Embryonic facial prominence (tissue), 1 donor: Measurements from ENCODE around the gene PCNX4.

ENCODE experiments used
- DNase-seq: peaks from one replicate; pipeline ENCODE4 v3.0.0-alpha.2; 2016; ENCODE audit errors: extremely low spot score

Gene PCNX4

DNA sequence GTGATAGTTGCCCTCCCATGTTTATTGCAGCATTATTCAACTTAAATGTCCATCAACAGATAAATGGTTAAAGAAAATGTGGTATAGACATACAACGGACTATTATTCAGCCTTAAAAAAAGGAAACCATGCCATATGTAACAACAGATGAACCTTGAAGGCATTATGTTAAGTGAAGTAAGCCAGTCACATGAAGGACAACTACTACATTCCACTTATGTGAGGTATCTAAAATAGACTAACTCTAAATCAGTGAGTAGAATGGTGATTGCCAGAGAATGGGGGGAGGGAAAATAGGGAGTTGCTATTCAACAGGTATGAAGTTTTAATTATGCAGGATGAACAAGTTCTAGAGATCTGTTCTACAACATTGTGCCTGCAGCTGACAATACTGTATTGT, 10.1 kb downstream of the PCNX4 start:
- no peak for DNase-seq

DNA sequence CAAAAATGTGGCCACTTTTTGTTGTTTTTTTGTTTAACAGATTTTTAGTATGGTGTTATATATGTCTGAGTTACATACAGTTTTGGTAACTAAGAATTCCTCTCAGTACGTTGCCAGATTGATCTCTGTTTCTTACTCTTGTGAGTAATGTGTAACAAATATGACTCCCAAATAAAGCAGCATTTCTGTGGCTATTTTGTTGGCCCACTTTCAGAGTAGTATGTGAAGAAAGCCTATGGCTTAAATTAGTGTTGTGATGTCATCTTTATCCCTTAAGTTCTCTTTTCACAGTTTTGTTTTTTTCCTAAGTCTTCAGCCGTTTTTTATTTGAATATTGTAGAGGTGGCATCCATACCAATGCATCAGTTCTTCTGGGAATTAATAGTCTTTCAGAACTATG, 10.7 kb downstream of the PCNX4 start:
- DNase-seq: no peak

DNA sequence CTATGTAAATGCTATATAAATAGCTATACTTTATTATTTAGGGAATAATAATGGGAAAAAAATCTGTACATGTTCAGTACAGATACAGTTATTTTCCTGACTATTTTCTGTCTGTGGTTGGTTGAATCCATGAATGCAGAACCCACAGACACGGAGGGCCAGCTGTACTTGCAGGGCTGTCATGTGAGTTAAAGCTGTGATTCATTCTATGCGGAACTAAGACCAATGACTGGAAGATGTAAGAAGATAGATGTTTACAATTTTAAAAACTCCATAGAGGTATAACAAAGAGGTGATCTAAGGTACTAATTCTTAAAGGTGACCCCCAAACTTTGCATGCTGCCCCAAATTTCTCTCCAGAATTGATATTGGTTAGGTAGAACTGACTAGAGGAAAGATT, 14.6 kb downstream of the PCNX4 start:
- no peak for DNase-seq

DNA sequence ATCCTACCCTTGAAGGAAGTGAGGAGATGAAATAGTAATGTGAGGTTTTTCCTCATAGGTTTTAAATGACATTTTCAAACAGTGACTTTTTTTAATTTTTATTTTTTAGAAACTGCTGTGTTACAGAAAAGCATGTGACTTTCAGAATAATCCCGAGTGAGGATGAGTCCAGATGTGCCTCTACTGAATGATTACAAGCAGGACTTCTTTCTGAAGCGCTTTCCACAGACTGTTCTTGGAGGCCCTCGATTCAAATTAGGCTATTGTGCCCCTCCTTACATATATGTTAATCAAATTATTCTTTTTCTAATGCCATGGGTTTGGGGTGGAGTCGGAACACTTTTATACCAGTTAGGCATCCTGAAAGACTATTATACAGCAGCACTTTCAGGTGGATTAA, 15.8 kb downstream of the PCNX4 start:
- DNase-seq: no peak

DNA sequence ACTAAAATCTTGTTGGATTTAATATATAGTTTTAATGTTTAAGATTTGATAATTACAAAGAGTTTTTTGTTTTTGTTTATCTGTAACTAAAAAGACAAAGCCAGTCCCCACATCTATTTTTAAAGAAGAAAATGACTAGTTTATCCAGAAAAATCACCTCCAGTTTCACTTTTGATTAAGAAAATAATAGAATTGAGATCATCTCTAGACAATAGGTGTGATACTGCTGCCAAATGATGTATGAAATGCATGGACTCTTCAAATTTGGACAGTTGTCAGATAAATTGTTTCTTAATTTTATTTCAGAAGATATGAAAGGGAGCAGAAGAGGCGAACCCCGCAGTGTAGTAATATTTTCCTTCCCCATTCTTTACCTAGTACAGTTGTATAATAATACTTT, 20.0 kb downstream of the PCNX4 start:
- DNase-seq: no peak

DNA sequence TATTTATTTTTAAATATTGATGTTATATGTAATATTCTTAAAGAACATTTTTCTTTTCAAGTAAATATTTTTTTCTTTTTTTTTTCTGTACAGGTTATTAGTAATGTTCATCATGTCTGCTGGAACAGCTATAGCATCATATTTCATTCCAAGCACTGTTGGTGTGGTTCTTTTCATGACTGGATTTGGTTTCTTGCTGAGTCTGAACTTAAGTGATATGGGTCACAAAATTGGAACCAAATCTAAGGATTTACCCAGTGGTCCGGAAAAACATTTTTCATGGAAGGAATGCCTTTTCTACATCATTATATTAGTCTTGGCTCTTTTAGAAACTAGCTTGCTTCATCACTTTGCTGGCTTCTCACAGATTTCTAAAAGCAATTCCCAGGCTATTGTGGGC, 23.2 kb downstream of the PCNX4 start:
- DNase-seq: no peak

DNA sequence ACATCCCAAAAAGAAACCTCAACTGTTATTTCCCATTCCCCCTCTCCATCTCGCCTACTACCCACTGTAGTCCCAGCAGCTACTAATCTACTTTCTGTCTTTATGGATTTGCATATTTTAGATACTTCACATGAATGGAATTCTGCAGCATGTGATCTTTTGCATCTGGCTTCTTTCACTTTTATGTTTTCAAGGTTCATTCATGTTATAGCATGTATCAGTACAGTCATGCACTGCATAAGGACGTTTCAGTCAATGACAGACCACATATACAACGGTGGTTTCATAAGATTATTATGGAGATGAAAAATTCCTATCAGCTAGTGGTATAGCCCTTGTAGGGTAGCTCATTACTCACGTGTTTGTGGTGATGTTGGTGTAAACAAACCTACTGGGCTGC, 24.5 kb downstream of the PCNX4 start:
- DNase-seq: no peak

DNA sequence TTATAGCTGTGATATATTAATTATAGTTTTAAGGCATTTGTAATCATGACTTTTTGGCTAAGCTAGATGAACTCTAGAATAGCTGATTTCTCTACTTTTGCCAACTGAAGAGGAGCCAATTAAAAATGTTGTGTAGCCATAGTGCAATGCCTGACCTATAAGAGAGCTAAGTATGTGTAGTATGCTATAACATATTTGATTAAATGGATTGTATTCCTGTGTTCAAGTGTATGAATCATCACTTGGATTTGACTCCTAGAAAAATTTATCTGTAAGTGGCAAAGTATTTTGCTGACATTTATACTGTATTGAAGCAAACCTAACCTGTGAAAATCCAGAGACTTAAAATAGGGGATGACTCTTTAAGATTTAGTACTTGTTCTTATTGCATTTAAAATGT, 34.2 kb downstream of the PCNX4 start:
- DNase-seq: no peak

DNA sequence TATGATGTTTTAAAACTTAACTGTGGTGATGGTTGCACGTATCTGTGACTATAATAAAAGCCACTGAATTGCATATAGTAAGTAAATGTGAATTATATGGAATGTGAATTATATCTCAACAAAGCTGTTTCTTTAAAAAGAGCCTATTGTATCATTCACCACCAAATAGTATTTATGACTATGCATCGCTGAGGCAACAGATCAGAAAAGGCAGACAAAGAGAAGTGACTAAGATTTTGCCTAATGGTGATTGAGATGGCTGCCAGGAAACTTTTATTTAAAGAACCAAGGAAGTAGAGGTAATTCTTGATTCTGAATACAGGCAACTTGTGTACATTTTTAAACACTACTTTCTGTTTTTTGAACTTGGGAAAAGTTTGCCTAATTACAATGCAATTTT, 41.8 kb downstream of the PCNX4 start:
- DNase-seq: no peak

DNA sequence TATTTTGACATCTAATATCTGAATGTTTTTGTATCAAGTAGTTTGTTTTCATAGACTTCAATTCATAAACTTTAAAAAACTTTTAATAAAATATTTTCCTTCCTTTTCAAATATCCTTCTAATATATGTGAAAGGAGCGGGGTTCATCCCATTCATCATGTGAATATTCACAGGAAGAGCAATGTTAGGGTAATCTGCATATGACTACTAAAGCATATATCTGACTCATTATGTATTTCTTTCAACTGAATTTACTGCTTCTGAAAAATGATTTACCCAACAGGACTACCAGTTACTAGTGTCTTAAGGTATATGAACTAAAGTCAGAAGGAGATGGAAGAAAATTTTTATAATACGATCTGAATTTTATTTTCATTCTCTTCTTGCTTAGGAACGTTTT, 43.0 kb downstream of the PCNX4 start:
- DNase-seq: no peak

DNA sequence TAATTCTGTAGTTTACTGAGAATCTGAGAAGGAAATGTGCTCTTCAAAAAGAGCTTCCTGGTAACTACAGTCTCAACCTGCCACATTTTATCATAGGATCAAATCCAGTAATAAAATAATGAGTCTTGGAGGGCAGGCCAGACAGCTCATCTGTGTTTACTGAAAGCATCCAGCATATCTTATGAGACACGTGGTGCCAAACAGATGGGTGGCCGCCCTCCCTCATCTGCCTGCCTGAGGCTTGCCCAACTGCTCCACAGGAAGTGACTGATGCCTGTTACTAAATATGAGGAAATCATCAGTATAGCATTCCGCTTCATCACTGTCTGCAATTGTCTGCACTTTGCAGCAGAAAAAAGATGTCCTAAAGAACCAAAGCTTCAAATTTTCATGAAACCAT, 60.0 kb downstream of the PCNX4 start:
- DNase-seq: no peak

DNA sequence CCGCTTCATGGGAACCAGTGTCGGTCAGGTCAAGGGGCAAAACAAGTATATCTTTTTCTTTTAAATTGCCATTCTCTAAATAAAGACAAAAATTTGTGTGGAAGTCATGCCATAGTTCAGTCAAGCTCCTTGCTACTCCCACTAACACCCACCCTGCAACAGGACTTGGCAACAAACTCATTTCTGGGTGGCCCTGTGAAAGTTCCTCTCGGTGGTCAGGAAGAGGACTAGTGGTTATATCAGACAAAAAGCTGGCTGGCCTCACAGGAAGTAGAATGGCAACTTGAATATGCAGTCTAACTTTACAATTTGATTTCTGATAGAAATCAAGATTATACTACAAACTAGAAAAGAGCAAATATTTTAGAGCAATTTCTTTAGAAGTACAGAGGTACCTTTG, 62.3 kb downstream of the PCNX4 start:
- no peak for DNase-seq

DNA sequence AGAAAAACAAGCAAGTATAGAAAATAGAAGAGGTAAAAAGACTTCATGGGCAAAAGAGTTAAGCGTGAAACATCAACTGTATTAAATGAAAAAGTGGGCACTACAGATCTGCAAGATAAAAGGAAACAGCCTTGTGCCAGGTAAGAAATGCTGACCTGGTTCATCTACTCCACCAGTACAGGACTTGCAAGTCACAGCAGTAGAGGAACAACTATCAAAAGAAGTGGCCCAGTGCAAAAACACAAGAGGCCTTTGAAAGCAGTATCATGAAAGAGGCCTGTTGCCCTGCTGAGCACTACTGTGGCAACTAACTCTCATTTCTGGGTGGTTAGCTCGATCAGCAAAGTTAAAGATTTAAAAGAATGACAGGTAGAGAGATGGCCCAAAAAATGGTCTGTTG, 62.9 kb downstream of the PCNX4 start:
- no peak for DNase-seq

DNA sequence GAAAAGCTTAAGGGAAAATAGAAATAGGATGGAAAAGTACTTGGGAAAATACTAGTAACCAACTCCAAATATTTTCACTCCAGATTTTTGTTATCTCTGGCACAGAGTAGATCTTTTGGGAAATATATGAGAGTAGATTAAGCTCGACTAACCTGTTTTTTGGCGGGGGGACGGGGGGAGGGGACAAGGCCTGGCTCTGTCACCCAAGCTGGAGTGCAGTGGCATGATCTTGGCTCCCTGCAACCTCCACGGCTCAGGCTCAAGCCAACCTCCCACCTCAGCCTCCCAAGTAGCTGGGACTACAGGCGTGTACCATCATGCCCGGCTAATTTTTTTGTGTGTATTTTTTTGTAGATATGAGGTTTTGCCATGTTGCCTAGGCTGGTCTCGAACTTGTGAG, 68.7 kb downstream of the PCNX4 start:
- no peak for DNase-seq

DNA sequence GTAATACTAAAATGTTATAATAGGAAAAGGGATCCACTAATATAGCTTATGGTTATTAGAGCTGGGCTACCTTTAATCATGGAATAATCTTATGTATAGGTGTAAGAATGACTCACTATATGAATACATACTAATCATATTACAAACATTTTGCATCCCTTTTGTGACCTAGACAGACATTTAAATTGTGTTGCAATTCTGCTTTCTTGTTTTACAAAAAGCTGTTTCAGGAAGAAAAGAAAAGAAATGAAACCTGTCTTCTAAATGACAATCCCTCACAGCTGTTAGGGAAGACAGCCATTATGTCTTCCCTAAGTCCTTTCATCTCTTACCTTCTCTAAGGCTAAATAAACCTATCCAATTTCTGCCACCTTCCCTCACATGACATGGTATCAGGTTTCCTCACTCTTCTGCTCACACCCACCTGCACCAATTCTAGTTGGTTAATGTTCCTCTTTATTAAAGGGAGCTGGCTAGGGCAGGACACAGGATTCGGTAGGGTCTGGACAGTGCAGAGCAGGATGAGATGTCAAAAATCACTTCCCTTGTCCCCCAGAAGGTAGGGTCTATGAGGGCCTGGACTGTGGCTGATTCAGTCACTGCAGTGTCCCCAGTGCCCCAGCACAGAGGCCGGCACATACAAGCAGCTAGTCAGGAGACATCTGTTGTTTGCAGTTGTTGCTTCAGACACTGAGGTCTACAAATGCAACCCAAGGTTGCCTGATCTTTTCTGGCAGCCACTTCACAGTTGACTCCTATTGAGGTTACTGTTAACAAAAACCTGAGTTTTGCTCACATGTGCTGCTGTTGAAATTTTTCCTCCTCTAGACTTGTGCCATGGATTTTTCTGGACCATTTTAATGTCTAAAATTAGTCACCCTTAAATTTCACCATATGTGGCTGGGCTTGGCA, 69.7 kb downstream of the PCNX4 start:
- no peak for DNase-seq

DNA sequence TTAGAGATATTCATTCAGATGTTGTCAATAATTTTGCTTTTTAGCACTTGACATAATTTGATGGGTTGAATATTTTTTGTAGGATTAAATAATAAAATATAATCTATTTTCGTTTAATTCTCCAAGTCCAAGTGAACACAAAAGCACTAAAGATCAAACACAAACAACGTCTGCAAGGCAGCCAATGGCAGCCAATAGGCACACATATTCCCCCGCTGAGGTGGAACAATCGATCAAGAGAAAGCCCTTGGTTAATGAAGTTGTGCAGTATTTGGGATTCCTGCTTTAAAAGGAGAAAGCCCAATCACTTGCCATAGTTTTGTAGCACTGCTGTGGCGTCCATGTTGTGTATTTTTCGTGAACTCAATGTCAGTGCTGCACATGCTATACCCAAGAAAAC, 72.0 kb downstream of the PCNX4 start:
- no peak for DNase-seq

DNA sequence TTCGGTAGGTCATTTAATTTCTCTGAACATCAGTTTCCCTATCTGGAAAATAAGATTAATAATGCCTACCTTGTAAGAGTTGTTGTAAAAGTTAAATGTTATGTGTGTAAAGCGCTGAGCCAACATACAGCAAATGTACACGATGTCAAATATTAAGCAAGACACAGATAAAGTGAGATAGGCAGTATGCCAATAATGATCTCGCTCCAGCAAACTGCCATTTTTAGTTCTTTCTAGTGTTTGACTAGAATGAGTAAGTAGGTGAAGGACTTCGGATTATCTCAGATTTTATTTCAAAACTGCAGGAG, 72.6 kb downstream of the PCNX4 start:
- no peak for DNase-seq

DNA sequence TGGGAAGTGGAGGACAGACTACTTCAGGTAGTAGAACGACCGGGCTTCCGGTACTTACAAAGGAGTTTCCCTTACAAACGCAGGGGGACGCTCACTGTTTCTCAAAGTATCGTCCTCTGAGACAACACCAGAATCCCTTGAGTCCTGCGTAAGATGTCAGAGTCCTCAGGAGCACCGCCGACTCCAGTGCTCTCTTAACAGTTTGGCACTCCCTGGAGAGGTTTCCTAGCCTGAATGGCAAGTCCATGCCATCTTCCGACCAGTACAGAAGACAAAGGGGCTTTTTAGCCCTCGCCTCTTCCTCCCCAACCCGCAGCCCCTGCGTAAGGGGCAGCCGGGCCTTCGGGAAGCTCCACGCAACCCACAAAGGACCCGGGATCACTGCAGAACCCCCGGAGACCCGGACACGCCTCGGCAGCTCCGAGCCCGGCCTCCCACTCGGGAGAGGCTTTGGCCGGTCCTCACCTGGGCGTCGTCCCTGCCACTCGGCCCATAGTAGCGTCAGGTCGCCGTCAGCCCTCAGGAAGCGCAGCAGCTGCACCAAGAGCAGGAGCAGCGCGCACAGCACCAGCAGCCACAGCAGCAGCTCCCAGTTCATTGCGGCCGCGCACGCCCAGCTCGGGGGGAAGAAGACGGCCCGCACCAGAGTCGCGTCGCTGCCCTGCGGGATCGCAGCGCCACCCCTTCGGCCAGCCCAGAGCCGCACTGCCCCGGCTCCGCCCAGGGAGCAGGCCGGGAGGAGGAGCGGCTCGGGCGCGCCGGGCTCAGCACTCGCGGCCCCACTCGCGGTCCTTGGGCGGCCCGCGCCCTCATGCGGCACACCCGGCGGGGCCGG, 73.2 kb downstream of the PCNX4 start, which contains the start of gene DHRS7:
TSS of gene DHRS7 (minus strand) at position 687 of the 835 bp plus-strand sequence. CDS start at position 598, 89 bp downstream.
- peak; percentile 70 for DNase-seq

DNA sequence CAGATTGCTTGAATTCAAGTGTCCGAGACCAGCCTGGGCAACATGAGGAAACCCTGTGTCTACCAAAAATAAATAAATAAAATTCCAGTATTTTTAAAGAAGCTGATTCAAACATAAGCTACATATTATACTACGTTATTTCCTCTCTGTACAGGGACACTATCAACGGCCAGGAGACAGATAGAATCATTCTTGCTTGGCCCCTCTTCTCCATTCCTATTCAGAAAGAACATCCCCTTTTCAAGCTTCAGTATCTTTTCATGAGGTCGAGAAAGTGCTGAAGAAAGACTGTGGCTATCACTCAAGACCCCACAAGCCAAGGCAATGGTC, 73.8 kb downstream of the PCNX4 start:
- no peak for DNase-seq

DNA sequence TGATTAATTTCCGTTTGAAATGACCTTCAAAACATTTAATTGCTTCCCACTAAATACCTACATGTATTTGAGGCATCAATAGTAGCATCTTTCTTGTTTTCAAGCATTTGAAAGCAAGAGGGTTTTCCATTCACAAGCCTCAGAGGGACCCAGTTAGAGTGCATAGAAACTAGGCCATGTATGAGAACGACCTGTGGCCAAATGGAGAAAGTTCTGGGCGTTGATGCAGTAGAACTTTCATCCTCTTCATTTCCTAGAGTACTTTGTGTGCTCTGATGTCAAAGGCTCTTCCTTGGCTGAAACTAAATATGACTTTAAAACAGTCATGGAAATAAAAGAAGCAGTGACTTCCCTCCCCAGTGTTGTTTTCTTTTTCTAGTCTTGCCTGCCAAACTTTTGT, 74.4 kb downstream of the PCNX4 start:
- DNase-seq: no peak

DNA sequence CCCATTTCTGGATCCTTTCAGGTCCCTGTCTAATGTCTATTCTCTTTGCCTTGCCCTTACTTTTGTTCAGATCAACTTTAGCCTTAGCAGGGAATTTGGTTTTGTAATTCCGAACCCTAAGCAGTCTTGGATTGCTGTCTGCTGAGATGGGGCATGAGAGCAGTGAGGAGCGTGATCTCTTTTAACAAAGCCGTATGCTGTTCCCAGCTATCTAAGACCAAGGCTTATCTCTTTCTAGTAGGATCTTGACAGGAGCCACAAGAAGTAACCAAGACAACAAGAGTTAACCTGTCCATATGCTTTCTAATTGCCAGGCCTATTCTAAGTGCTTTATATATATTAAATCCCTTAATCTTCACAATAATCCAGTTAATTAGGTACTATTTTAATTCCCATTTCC, 78.0 kb downstream of the PCNX4 start:
- DNase-seq: no peak

DNA sequence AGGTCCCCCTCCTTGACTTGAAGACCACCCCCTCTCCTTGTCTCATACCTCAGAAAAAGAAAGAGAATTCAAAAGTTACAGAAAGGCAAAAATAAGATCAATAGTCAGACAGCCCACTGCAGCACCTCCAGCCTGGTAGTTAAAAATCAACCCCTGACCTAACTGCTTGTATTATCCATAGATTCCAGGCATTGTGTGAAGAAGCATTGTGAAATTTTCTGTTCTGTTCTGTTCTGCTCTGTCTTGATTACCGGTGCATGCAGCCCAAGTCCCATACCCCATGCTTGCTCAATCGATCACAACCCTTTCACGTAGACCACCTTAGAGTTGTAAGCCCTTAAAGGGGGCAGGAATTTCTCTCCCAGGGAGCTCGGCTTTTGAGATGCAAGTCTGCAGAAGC, 79.2 kb downstream of the PCNX4 start:
- DNase-seq: no peak

DNA sequence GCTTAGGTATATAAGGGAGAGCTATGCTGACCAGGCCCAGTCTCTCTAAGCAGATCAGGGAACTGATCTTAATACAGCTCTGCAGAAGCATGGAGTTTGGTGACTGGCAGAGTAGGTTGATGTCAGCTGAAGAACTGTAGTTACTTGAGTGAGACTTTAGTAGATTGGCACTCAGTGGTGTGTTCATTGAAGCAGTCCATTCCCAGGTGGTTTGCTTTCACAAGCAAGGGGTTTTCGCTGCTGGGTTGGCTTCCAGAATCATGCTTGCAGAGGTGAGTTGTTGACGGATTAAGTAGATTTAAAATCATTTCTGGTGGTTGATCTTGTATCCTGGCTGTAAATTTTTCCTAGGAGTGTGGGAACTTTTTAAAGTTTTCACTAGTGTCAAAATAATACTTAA, 80.0 kb downstream of the PCNX4 start:
- no peak for DNase-seq
